Smooth muscle cell (in vitro differentiated cells): ENCODE data around the gene PHKG2. TPM values are rescaled to one million over a fixed set of nuclear protein-coding genes. Genes with fewer than 3 reads are reported as not detected.

Experiments
- DNase-seq: peaks from one replicate; lab custom pipeline; 2025; ENCODE audit not compliant: unreplicated experiment; lab: John Stamatoyannopoulos, UW
- H2AFZ ChIP-seq: fragments of 200-600 bp; sonication (generic); 2 replicates; pipeline ENCODE4 v1.6.0; 2016; ENCODE audit warnings: antibody characterized with exemption, low read depth, mild to moderate bottlenecking
- H3F3A ChIP-seq: fragments of 200-600 bp; sonication (generic); 2 replicates; pipeline ENCODE4 v1.6.0; 2017; ENCODE audit warnings: antibody characterized with exemption, low read depth
- H3K27ac ChIP-seq: fragments of 200-600 bp; sonication (generic); 2 replicates; pipeline ENCODE4 v1.5.1; 2016; ENCODE audit warnings: low read depth, mild to moderate bottlenecking
- H3K27me3 ChIP-seq: fragments of 200-600 bp; sonication (generic); 2 replicates; pipeline ENCODE4 v1.6.1; 2016; ENCODE audit warnings: low read depth, mild to moderate bottlenecking
- H3K36me3 ChIP-seq: fragments of 200-600 bp; sonication (generic); 2 replicates; pipeline ENCODE4 v1.5.1; 2016; ENCODE audit warnings: low read depth
- H3K4me1 ChIP-seq: fragments of 200-600 bp; sonication (generic); 2 replicates; pipeline ENCODE4 v1.5.1; 2016; ENCODE audit warnings: low read depth
- H3K4me2 ChIP-seq: fragments of 200-600 bp; sonication (generic); 2 replicates; pipeline ENCODE4 v1.6.0; 2016; ENCODE audit warnings: mild to moderate bottlenecking
- H3K4me3 ChIP-seq: fragments of 200-600 bp; sonication (generic); 2 replicates; pipeline ENCODE4 v1.5.1; 2016; ENCODE audit warnings: mild to moderate bottlenecking
- H3K79me2 ChIP-seq: fragments of 200-600 bp; sonication (generic); 2 replicates; pipeline ENCODE4 v1.6.0; 2016; ENCODE audit warnings: low read depth, mild to moderate bottlenecking
- H3K9ac ChIP-seq: fragments of 200-600 bp; sonication (generic); 2 replicates; pipeline ENCODE4 v1.6.0; 2016; ENCODE audit warnings: low read depth
- H3K9me3 ChIP-seq: fragments of 200-600 bp; sonication (generic); replicated peaks from 2 replicates; pipeline ENCODE4 v1.5.1; 2016; ENCODE audit warnings: low read depth
- H4K20me1 ChIP-seq: fragments of 200-600 bp; sonication (generic); 2 replicates; pipeline ENCODE4 v1.6.0; 2016; ENCODE audit warnings: low read depth
- WGBS: methylation state at CpG from one replicate; pipeline ENCODE4 v1.1.7; 2016; ENCODE audit warnings: low lambda C conversion rate; 5-methylcytosine and 5-hydroxymethylcytosine counted together
- polyA plus RNA-seq: library from polyadenylated mRNA; unstranded; fragments of >200 nt; fragmentation: Nextera tagmentation; extraction: Ambion mirVana; gene quantifications from 2 replicates; pipeline ENCODE4 v1.2.1, GENCODE V29; 2016
- small RNA-seq: library from RNA; depleted of rRNA; stranded (forward); fragments of <200 nt; gene quantifications from one replicate; pipeline ENCODE3, GENCODE V24; 2014
- total RNA-seq: library from RNA; depleted of rRNA; stranded (reverse); fragments of >200 nt; gene quantifications from 2 replicates; pipeline ENCODE4 v1.2.3, GENCODE V29; 2014
- TF ChIP-seq, protein P1 (sequence below): fragments of 200-600 bp; sonication (generic); IDR thresholded peaks from 2 replicates; pipeline ENCODE4 v1.5.1; 2017; ENCODE audit warnings: borderline replicate concordance, mild to moderate bottlenecking, antibody characterized with exemption; ENCODE audit not compliant: insufficient read depth, poor library complexity, severe bottlenecking

Gene PHKG2
- total and polyA plus RNA-seq, 2 experiments from 2014 or later: 24.9 to 39.1 TPM

DNA sequence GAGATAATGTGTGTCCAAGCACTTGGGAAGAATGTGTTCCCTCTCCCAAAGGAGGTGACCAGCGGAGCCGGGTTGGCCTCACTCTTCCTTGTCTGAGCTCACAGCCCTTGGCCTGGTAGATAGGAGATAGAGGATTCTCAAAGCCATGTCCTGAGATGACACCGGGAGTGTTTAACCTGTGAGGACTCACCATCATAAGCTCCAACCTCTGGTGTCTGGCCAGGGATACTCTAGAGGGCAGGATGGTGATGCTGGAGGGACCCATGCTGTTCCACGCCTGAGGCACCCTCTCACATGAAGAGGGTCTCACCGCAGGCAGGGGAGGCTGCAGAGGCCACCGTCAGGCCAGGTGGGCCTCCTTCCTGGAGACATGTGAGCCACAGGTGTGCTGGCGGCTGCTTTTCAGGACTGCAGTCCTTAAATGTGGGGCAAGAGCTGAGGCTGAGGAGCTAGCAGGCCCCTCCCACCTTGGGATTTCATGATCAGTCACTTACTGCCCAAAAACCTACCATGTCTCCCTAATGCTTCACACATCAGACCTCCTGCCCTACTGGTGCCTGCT lies 45.4 kb downstream of the PHKG2 start:
- Histone ChIP-seq H3K4me2 (no peak overlapping the region), H3K4me3 (no peak overlapping the region), H3K36me3 (no peaks in the 10 kb centered on the region), H3F3A (no peaks in the 10 kb centered on the region), H2AFZ (no peak overlapping the region), H3K9ac (no peak overlapping the region), H3K79me2 (no peaks in the 10 kb centered on the region), H3K27ac (no peak overlapping the region), H3K9me3 (no peaks in the 10 kb centered on the region), H4K20me1 (no peaks in the 10 kb centered on the region), H3K27me3 (no peaks in the 10 kb centered on the region), H3K4me1 (no peaks in the 10 kb centered on the region)
- TF ChIP-seq, protein P1, sequence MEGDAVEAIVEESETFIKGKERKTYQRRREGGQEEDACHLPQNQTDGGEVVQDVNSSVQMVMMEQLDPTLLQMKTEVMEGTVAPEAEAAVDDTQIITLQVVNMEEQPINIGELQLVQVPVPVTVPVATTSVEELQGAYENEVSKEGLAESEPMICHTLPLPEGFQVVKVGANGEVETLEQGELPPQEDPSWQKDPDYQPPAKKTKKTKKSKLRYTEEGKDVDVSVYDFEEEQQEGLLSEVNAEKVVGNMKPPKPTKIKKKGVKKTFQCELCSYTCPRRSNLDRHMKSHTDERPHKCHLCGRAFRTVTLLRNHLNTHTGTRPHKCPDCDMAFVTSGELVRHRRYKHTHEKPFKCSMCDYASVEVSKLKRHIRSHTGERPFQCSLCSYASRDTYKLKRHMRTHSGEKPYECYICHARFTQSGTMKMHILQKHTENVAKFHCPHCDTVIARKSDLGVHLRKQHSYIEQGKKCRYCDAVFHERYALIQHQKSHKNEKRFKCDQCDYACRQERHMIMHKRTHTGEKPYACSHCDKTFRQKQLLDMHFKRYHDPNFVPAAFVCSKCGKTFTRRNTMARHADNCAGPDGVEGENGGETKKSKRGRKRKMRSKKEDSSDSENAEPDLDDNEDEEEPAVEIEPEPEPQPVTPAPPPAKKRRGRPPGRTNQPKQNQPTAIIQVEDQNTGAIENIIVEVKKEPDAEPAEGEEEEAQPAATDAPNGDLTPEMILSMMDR: no peak
- no peak for DNase-seq
- WGBS: 84% methylated on average over 7 of the region's 7 CpGs

DNA sequence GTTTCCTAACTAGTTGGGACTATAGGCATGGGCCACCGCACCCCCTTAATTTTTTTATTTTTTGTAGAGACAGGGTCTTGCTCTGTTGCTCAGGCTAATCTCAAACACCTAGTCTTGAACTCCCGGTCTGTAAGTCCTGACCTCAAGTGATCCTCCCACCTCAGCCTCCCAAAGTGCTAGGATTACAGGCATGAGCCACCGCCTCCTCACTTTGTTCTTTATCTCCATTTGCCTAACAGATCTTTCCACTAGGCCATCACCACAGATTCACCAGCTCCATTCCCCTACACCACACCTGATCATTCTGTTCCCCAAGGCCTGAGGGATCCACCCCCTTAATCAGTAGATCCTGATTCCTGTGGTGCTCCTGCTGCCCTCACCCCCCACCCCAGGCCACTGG lies 46.4 kb downstream of the PHKG2 start:
- Histone ChIP-seq H3K27me3 (no peaks in the 10 kb centered on the region), H4K20me1 (no peaks in the 10 kb centered on the region), H3K9me3 (no peaks in the 10 kb centered on the region), H3K79me2 (no peaks in the 10 kb centered on the region), H3K4me1 (no peaks in the 10 kb centered on the region), H2AFZ (no peak overlapping the region), H3K27ac (no peak overlapping the region), H3K4me2 (no peak overlapping the region), H3F3A (no peaks in the 10 kb centered on the region), H3K36me3 (no peaks in the 10 kb centered on the region), H3K4me3 (no peak overlapping the region), H3K9ac (no peak overlapping the region)
- 88% methylated on average over 3 of the region's 3 CpGs for WGBS
- DNase-seq: no peak
- TF ChIP-seq, protein P1: no peak

DNA sequence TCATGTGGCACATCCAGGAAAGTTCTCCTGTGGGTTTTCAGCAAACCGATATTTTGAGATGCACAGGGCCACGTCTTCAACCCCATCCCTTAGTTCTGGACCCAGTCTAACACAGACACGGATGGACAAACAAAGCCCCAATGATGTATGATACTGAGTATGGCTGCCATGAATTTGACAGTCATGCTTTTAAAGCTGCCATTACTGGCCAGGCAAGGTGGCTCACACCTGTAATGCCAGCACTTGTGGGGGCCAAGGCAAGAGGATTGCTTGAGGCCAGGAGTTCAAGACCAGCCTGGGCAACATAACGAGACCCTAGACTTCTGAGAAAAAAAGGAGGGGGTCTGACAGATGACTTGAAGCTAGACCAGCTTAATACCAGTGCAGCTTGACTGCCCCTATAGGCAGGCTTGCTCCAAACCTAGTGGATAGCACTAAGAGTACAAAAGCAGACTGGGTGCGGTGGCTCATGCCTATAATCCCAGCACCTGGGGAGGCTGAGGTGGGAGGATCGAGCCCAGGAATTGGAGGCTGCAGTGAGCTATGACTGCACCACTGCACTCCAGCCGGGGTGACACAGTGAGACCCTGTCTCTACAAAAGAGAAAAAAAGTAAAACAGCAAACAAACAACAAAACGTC lies 49.6 kb downstream of the PHKG2 start:
- H3K9ac ChIP-seq: no peak overlapping the region
- H3K4me1 ChIP-seq: no peaks in the 10 kb centered on the region
- no peak overlapping the region for H3K4me2 ChIP-seq
- WGBS: 78% methylated on average over 8 of the region's 8 CpGs
- H3F3A ChIP-seq: no peaks in the 10 kb centered on the region
- H3K27ac ChIP-seq: no peak overlapping the region
- H3K9me3 ChIP-seq: no peaks in the 10 kb centered on the region
- TF ChIP-seq, protein P1: no peak
- H3K36me3 ChIP-seq: no peaks in the 10 kb centered on the region
- no peaks in the 10 kb centered on the region for H3K27me3 ChIP-seq
- no peak overlapping the region for H3K4me3 ChIP-seq
- H3K79me2 ChIP-seq: no peaks in the 10 kb centered on the region
- H2AFZ ChIP-seq: no peak overlapping the region
- DNase-seq: no peak
- no peaks in the 10 kb centered on the region for H4K20me1 ChIP-seq

Small RNA genes lying within 50 kb of the gene (small RNA-seq; reads per million reads assigned to genes)
- gene RNU6-1043P: not detected
- gene SNORA30: 9.3 reads per million, percentile 77 among the genes with 10 or more reads in this experiment

Other genes starting within 250 kb of the PHKG2 start
- gene ZNF768, start 221.9 kb upstream of the PHKG2 start, total RNA-seq: 17.8 and 18.6 TPM in 2 replicates
- gene ZNF768, start 221.9 kb upstream of the PHKG2 start, polyA plus RNA-seq: 15.4 and 17.5 TPM in 2 replicates
- gene ZNF747, start 213.6 kb upstream of the PHKG2 start, total RNA-seq: 5.6 and 6.3 TPM in 2 replicates
- 5.7 and 6.9 TPM in 2 replicates for gene ZNF747, start 213.6 kb upstream of the PHKG2 start, polyA plus RNA-seq
- gene ZNF764, start 190.1 kb upstream of the PHKG2 start, total RNA-seq: 1.6 and 5.0 TPM in 2 replicates
- 4.0 and 6.5 TPM in 2 replicates for gene ZNF764, start 190.1 kb upstream of the PHKG2 start, polyA plus RNA-seq
- 6.2 and 6.9 TPM in 2 replicates for gene ZNF688, start 176.7 kb upstream of the PHKG2 start, total RNA-seq
- gene ZNF688, start 176.7 kb upstream of the PHKG2 start, polyA plus RNA-seq: 16.4 and 16.8 TPM in 2 replicates
- gene ZNF785, start 162.7 kb upstream of the PHKG2 start, total RNA-seq: 8.1 and 12.9 TPM in 2 replicates
- 3.8 and 6.8 TPM in 2 replicates for gene ZNF785, start 162.7 kb upstream of the PHKG2 start, polyA plus RNA-seq
- gene ZNF689, start 138.0 kb upstream of the PHKG2 start, total RNA-seq: 9.9 and 10.0 TPM in 2 replicates
- 8.2 and 10.6 TPM in 2 replicates for gene ZNF689, start 138.0 kb upstream of the PHKG2 start, polyA plus RNA-seq
- 7.4 and 22.0 TPM in 2 replicates for gene PRR14, start 97.5 kb upstream of the PHKG2 start, total RNA-seq
- 16.7 and 26.1 TPM in 2 replicates for gene PRR14, start 97.5 kb upstream of the PHKG2 start, polyA plus RNA-seq
- gene FBRS, start 90.0 kb upstream of the PHKG2 start, total RNA-seq: 18.3 and 22.3 TPM in 2 replicates
- gene FBRS, start 90.0 kb upstream of the PHKG2 start, polyA plus RNA-seq: 21.9 and 25.0 TPM in 2 replicates
- 9.0 and 16.2 TPM in 2 replicates for gene SRCAP, start 49.3 kb upstream of the PHKG2 start, total RNA-seq
- gene SRCAP, start 49.3 kb upstream of the PHKG2 start, polyA plus RNA-seq: 14.5 and 24.9 TPM in 2 replicates
- 2.2 and 5.2 TPM in 2 replicates for gene CFAP119, start 13.6 kb downstream of the PHKG2 start, total RNA-seq
- 3.0 and 3.5 TPM in 2 replicates for gene CFAP119, start 13.6 kb downstream of the PHKG2 start, polyA plus RNA-seq
- 66.1 and 73.0 TPM in 2 replicates for gene RNF40, start 13.9 kb downstream of the PHKG2 start, total RNA-seq
- gene RNF40, start 13.9 kb downstream of the PHKG2 start, polyA plus RNA-seq: 92.5 and 107 TPM in 2 replicates
- gene ZNF629, start 38.8 kb downstream of the PHKG2 start, total RNA-seq: 11.2 and 11.6 TPM in 2 replicates
- gene ZNF629, start 38.8 kb downstream of the PHKG2 start, polyA plus RNA-seq: 13.0 and 13.4 TPM in 2 replicates
- 27.8 and 34.2 TPM in 2 replicates for gene BCL7C, start 145.7 kb downstream of the PHKG2 start, total RNA-seq
- gene BCL7C, start 145.7 kb downstream of the PHKG2 start, polyA plus RNA-seq: 68.1 and 76.1 TPM in 2 replicates
- gene CTF1, start 148.2 kb downstream of the PHKG2 start, total RNA-seq: 0.76 and 1.7 TPM in 2 replicates
- 8.1 and 8.2 TPM in 2 replicates for gene CTF1, start 148.2 kb downstream of the PHKG2 start, polyA plus RNA-seq
- gene FBXL19, start 175.1 kb downstream of the PHKG2 start, total RNA-seq: 4.5 and 8.5 TPM in 2 replicates
- 1.3 and 1.6 TPM in 2 replicates for gene FBXL19, start 175.1 kb downstream of the PHKG2 start, polyA plus RNA-seq
- 33.7 and 34.9 TPM in 2 replicates for gene ORAI3, start 200.6 kb downstream of the PHKG2 start, total RNA-seq
- gene ORAI3, start 200.6 kb downstream of the PHKG2 start, polyA plus RNA-seq: 39.4 and 44.0 TPM in 2 replicates
- 1.9 and 2.9 TPM in 2 replicates for gene SETD1A, start 209.3 kb downstream of the PHKG2 start, total RNA-seq
- 1.2 and 3.3 TPM in 2 replicates for gene SETD1A, start 209.3 kb downstream of the PHKG2 start, polyA plus RNA-seq
- 5.5 and 10.8 TPM in 2 replicates for gene HSD3B7, start 236.8 kb downstream of the PHKG2 start, total RNA-seq
- 15.1 and 15.5 TPM in 2 replicates for gene HSD3B7, start 236.8 kb downstream of the PHKG2 start, polyA plus RNA-seq